ENCODE data around the gene JCAD. TPM values are rescaled to one million over a fixed set of nuclear protein-coding genes. Genes with fewer than 3 reads are reported as not detected.

JCAD gene
- total and polyA plus RNA-seq, 2 experiments from 2014 or later = 0.78 to 2.1 TPM

DNA sequence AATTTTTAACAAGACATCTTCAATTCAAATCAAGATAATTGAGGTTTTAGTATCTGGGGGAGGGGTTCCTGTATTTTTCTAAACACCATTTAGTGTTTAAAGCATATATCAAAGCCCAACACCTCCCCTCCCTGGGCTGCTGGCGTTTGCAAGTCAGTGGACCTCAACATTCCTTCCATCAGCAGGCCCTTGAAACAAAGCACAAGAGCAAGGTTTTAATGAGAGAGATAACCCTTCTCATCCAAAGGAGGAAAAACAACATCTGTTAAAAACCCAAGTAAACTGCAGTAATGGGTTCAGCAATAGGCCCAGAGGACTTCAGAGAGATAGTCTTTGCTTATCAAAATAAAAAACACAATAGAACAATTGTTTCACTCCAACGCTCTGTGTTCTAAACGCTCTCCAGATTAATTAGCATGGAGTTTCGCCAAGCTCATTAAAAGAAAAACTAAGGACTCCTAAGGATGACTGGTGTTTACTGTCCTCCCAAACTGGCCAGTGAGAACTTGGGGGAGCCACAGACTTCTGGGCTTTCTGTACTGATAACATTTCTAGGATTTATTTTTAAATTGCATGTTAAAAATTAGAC lies 2.5 kb downstream of the JCAD start (continued):
- TF ChIP-seq, protein P1, sequence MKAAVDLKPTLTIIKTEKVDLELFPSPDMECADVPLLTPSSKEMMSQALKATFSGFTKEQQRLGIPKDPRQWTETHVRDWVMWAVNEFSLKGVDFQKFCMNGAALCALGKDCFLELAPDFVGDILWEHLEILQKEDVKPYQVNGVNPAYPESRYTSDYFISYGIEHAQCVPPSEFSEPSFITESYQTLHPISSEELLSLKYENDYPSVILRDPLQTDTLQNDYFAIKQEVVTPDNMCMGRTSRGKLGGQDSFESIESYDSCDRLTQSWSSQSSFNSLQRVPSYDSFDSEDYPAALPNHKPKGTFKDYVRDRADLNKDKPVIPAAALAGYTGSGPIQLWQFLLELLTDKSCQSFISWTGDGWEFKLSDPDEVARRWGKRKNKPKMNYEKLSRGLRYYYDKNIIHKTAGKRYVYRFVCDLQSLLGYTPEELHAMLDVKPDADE (IDR thresholded peaks at IDR 0.05) = no peak
- TF ChIP-seq, protein P2, sequence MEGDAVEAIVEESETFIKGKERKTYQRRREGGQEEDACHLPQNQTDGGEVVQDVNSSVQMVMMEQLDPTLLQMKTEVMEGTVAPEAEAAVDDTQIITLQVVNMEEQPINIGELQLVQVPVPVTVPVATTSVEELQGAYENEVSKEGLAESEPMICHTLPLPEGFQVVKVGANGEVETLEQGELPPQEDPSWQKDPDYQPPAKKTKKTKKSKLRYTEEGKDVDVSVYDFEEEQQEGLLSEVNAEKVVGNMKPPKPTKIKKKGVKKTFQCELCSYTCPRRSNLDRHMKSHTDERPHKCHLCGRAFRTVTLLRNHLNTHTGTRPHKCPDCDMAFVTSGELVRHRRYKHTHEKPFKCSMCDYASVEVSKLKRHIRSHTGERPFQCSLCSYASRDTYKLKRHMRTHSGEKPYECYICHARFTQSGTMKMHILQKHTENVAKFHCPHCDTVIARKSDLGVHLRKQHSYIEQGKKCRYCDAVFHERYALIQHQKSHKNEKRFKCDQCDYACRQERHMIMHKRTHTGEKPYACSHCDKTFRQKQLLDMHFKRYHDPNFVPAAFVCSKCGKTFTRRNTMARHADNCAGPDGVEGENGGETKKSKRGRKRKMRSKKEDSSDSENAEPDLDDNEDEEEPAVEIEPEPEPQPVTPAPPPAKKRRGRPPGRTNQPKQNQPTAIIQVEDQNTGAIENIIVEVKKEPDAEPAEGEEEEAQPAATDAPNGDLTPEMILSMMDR (conservative IDR thresholded peaks at IDR 0.05; ENCODE audit: low read depth in 2 of 2) = no peak

DNA sequence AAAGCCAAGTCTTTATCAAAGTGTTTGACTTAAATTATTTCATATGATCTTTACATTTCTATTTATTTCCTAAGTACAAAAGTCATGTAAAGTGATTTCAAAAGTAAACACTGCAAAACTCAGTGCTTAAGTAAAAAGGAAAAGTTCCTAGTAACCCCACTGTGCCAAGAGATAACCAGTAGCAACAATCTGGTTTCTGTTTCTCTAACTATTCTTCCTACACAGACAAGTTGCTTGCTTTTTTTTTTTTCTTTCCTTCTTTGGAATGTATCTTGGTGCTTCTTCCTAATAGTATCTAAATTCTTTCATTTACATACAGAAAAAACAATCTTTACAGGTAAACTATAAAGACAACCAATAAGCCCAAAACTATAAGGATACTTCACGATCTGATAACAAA lies 3.1 kb downstream of the JCAD start:
- no peak for ATAC-seq
- H3K9me2 ChIP-seq (ENCODE audit: insufficient read depth) = no peaks in the 10 kb centered on the region
- H4K20me1 ChIP-seq (replicated peaks; ENCODE audit: insufficient read depth) = no peaks in the 10 kb centered on the region
- no peak for DNase-seq (ENCODE audit: low spot score)
- Mint-ChIP-seq H3K36me3 (ENCODE audit: low read depth) (no peaks in the 10 kb centered on the region; the same call in 2 of the 3 replicates), H3K4me3 (no peak overlapping the region), H3K4me1 (peaks cover 35% of the 10 kb centered on the region), H3K27ac (peak overlapping the region; percentile 64; the same call in 1 of the 2 replicates), H3K9me3 (no peaks in the 10 kb centered on the region; the same call in 2 of the 3 replicates), H3K27me3 (ENCODE audit: insufficient read depth, low read depth, poor library complexity) (peaks cover 22% of the 10 kb centered on the region)
- peaks cover 31% of the 10 kb centered on the region for H3K4me1 ChIP-seq (ENCODE audit: insufficient read depth)
- no peak overlapping the region for H3K4me3 ChIP-seq
- peaks cover 36% of the 10 kb centered on the region for H3K27me3 ChIP-seq (ENCODE audit: insufficient read depth)
- no peaks in the 10 kb centered on the region for H3K36me3 ChIP-seq (ENCODE audit: insufficient read depth)
- 0 out of 2 replicates have a peak overlapping the region, but pooled peaks have one; percentile 95 for H3K4me2 ChIP-seq
- TF ChIP-seq ZNF331 (CRISPR knock-in tag; IDR thresholded peaks at IDR 0.05; ENCODE audit: low read depth) (no peak), STAT1 (IDR thresholded peaks at IDR 0.05; ENCODE audit: unreplicated experiment) (no peak)
- no peak overlapping the region for H3K27ac ChIP-seq (ENCODE audit: low read depth)
- H2AFZ ChIP-seq = no peak overlapping the region
- no peaks in the 10 kb centered on the region for H3K79me2 ChIP-seq (replicated peaks; ENCODE audit: insufficient read depth)
- H3F3A ChIP-seq (replicated peaks; ENCODE audit: low read depth) = no peaks in the 10 kb centered on the region

DNA sequence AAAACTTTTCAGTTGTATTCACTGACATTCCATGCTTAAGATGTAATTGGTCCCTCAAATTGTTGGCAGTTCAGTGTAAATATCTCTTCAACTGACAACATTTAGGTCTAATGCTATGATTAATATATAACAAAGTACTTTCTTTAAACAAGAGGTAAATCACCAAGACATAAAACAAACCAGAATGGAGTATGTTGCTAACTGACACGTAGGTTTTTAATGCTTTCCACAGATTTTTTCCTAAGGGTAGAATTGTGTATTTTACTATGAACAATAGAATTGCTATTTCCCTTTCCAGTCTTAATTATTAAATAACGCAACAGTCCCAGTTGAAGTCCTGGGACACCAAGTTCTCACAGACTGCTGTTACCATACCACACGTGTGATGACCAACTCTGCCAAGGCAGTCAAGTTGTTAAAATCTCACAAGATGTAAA lies 4.1 kb downstream of the JCAD start:
- ATAC-seq (no peak), DNase-seq (ENCODE audit: low spot score) (no peak)
- no peaks in the 10 kb centered on the region; the same call in 2 of the 3 replicates for H3K9me3 Mint-ChIP-seq
- H3K36me3 Mint-ChIP-seq (ENCODE audit: low read depth) = no peaks in the 10 kb centered on the region; the same call in 2 of the 3 replicates
- peaks cover 35% of the 10 kb centered on the region for H3K4me1 Mint-ChIP-seq
- TF ChIP-seq, protein P2 (conservative IDR thresholded peaks at IDR 0.05; ENCODE audit: low read depth in 2 of 2) = no peak
- Histone ChIP-seq H3K27ac (ENCODE audit: low read depth) (no peak overlapping the region), H3K36me3 (ENCODE audit: insufficient read depth) (no peaks in the 10 kb centered on the region), H3K27me3 (ENCODE audit: insufficient read depth) (peaks cover 27% of the 10 kb centered on the region), H3K4me3 (no peak overlapping the region), H3F3A (replicated peaks; ENCODE audit: low read depth) (no peaks in the 10 kb centered on the region), H3K9me2 (ENCODE audit: insufficient read depth) (no peaks in the 10 kb centered on the region), H3K79me2 (replicated peaks; ENCODE audit: insufficient read depth) (no peaks in the 10 kb centered on the region), H3K4me1 (ENCODE audit: insufficient read depth) (peaks cover 31% of the 10 kb centered on the region), H3K4me2 (no peak overlapping the region), H4K20me1 (replicated peaks; ENCODE audit: insufficient read depth) (no peaks in the 10 kb centered on the region), H2AFZ (no peak overlapping the region)
- no peak overlapping the region for H3K4me3 Mint-ChIP-seq
- no peak overlapping the region for H3K27ac Mint-ChIP-seq
- H3K27me3 Mint-ChIP-seq (ENCODE audit: insufficient read depth, low read depth, poor library complexity) = peaks cover 22% of the 10 kb centered on the region

Data from GM23338 (cell line).